Suprapubic skin (tissue), 3 donors: Measurements from ENCODE around the gene CNOT1.

Source experiments
- POLR2A ChIP-seq, 2 donors: fragments of 450-650 bp; IDR thresholded peaks; one replicate each; pipeline ENCODE4 v1.6.1; 2017; ENCODE audit warnings: antibody characterized with exemption in 2 of 2, mild to moderate bottlenecking in 2 of 2, moderate library complexity in 2 of 2
- TF ChIP-seq, protein P1 (sequence below), 2 donors: fragments of 200-600 bp in 1 of 2; fragments of 450-650 bp in 1 of 2; sonication (generic) in 1 of 2; IDR thresholded peaks; one replicate each; pipeline ENCODE4 v1.5.1; 2016 to 2019; ENCODE audit warnings: antibody characterized with exemption in 2 of 2, mild to moderate bottlenecking in 1 of 2, moderate library complexity in 1 of 2

DNA sequence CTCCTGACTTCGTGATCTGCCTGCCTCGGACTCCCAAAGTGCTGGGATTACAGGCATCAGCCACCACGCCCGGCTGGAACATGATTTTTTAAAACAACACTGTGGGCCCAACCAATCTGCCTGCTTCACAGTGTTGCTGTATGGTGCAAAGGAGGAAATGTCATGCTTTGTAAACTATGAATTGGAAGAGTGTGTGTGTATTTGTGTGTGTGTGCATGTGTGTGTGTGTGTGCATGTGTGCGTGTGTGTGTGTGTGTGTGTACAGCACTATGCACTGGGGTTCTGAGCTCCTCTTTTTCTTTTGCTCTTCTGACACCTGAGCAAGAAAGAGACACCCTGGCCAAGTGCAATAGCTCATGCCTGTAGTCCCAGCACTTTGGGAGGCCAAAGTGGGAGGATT lies 14.5 kb upstream of the CNOT1 start:
- no peak for TF ChIP-seq POLR2A (IDR thresholded peaks at IDR 0.05)
- TF ChIP-seq, protein P1, sequence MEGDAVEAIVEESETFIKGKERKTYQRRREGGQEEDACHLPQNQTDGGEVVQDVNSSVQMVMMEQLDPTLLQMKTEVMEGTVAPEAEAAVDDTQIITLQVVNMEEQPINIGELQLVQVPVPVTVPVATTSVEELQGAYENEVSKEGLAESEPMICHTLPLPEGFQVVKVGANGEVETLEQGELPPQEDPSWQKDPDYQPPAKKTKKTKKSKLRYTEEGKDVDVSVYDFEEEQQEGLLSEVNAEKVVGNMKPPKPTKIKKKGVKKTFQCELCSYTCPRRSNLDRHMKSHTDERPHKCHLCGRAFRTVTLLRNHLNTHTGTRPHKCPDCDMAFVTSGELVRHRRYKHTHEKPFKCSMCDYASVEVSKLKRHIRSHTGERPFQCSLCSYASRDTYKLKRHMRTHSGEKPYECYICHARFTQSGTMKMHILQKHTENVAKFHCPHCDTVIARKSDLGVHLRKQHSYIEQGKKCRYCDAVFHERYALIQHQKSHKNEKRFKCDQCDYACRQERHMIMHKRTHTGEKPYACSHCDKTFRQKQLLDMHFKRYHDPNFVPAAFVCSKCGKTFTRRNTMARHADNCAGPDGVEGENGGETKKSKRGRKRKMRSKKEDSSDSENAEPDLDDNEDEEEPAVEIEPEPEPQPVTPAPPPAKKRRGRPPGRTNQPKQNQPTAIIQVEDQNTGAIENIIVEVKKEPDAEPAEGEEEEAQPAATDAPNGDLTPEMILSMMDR (IDR thresholded peaks at IDR 0.05) = no peak
